Transverse colon (tissue), 3 donors: ENCODE data around the gene ME3.

ENCODE experiments used
- CTCF ChIP-seq, 5 experiments: fragments of 200-600 bp in 3 of 5; fragments of 450-650 bp in 2 of 5; sonication (generic) in 3 of 5; IDR thresholded peaks; 1 replicate in 2 of 5; 2 replicates in 3 of 5; pipeline ENCODE4 v1.5.1; 2016 to 2017; ENCODE audit warnings: antibody characterized with exemption in 5 of 5, inconsistent platforms in 3 of 5, mild to moderate bottlenecking in 2 of 5, moderate library complexity in 1 of 5
- POLR2A ChIP-seq: fragments of 450-650 bp; IDR thresholded peaks from one replicate; pipeline ENCODE4 v1.6.1; 2016; ENCODE audit warnings: antibody characterized with exemption, mild to moderate bottlenecking, moderate library complexity

- TF ChIP-seq CTCF (IDR thresholded peaks at IDR 0.05): no peak
- TF ChIP-seq POLR2A: no peak
Measured at GRCh38 chr11:86695373-86695772, 23.0 kb upstream of the ME3 start.
